ENCODE data around the gene MARCHF10. TPM values are rescaled to one million over a fixed set of nuclear protein-coding genes. Genes with fewer than 3 reads are reported as not detected.

MARCHF10 gene
- total RNA-seq, 2 experiments from 2014 or later, result not detected

DNA sequence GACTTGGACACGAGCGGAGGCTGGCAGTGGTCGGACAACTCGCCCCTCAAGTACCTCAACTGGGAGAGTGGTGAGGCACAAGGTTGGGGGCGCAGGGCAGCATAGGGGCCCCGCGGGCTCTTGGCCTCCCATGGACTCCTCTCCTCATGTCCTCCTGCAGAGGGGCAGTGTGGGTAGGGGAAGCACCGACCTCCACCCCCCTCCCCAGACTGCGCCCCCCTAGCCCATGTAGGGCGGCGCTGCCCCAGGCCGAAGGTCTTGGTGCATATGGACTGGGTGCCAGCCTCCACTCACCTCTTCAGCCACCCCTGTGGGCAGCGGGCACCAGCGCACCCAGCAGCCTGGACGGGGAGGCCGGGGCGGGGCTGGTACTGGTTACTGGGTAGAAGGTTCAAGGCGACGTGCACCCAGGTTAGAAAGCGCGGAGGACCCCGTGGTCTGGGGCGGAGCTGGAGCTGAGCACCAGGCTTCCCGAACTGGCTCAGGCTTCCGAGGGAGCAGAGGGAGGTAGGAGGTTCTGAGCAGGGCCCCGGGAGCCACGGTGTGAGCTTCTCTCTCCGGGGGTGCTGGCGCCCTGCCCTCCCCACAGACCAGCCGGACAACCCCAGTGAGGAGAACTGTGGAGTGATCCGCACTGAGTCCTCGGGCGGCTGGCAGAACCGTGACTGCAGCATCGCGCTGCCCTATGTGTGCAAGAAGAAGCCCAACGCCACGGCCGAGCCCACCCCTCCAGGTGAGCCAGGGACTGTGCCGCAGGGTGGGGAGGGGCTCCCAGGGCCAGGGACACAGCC lies 141.1 kb downstream of the MARCHF10 start:
- intact Hi-C loops (cut with DNase I, micrococcal nuclease), result no loop called here
- no peak overlapping the region for H3K27ac Mint-ChIP-seq
- H3K36me3 Mint-ChIP-seq (ENCODE audit: low read depth), result no peaks in the 10 kb centered on the region
- H3K27me3 Mint-ChIP-seq, result peaks cover 2% of the 10 kb centered on the region
- H3K4me1 Mint-ChIP-seq, result no peaks in the 10 kb centered on the region
- H3K9me3 Mint-ChIP-seq (ENCODE audit: low read depth), result no peaks in the 10 kb centered on the region
- ATAC-seq, result no peak
- ChIA-PET CTCF (interaction anchor here (1.0 kb wide), 1 partner anchor 13 kb away, joined by 4 read pairs; no protein-coding TSS in a partner anchor), POLR2A (no interaction called here)
- no peak overlapping the region for H3K4me3 Mint-ChIP-seq
- DNase-seq, result no peak

DNA sequence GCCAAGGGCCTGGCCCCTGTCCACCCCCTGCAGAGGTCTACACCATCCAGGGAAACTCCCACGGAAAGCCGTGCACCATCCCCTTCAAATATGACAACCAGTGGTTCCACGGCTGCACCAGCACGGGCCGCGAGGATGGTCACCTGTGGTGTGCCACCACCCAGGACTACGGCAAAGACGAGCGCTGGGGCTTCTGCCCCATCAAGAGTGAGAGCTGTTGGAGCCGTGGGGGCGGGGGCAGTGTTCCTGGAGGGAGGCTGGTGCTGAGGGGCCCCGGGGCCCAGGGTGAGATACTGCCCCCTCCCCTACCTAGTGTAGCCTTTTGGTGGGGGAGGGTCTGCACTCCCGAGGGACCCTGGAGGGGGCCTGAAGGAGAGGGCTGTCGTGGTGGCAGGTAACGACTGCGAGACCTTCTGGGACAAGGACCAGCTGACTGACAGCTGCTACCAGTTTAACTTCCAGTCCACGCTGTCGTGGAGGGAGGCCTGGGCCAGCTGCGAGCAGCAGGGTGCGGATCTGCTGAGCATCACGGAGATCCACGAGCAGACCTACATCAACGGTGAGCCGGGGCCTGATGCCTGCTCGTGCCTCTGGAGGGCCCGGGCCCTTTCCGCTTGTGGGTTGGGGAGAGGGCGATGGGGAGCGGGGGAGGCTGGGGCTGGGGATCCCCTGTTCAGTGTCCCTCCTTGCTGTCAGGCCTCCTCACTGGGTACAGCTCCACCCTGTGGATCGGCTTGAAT lies 141.9 kb downstream of the MARCHF10 start:
- no peaks in the 10 kb centered on the region for H3K4me1 Mint-ChIP-seq
- no peaks in the 10 kb centered on the region for H3K36me3 Mint-ChIP-seq (ENCODE audit: low read depth)
- DNase-seq, result no peak
- no peak overlapping the region for H3K4me3 Mint-ChIP-seq
- POLR2A ChIA-PET, result no interaction called here
- no peak overlapping the region for H3K27ac Mint-ChIP-seq
- H3K9me3 Mint-ChIP-seq (ENCODE audit: low read depth), result no peaks in the 10 kb centered on the region
- no peak for ATAC-seq
- intact Hi-C loops (cut with DNase I, micrococcal nuclease), result no loop called here
- H3K27me3 Mint-ChIP-seq, result peaks cover 2% of the 10 kb centered on the region
- CTCF ChIA-PET, result no interaction called here

GRCh38 chr17:62665599-62665998 lies 142.5 kb downstream of the MARCHF10 start:
- peaks cover 4% of the 10 kb centered on the region for H3K9me3 Mint-ChIP-seq (ENCODE audit: low read depth)
- no peaks in the 10 kb centered on the region for H3K4me1 Mint-ChIP-seq
- ATAC-seq (no peak), DNase-seq (no peak)
- ChIA-PET POLR2A (no interaction called here), CTCF (no interaction called here)
- intact Hi-C loops (cut with DNase I, micrococcal nuclease), result no loop called here
- H3K27ac Mint-ChIP-seq, result no peak overlapping the region
- peaks cover 2% of the 10 kb centered on the region for H3K27me3 Mint-ChIP-seq
- H3K4me3 Mint-ChIP-seq, result no peak overlapping the region
- H3K36me3 Mint-ChIP-seq (ENCODE audit: low read depth), result peaks cover 2% of the 10 kb centered on the region

DNA sequence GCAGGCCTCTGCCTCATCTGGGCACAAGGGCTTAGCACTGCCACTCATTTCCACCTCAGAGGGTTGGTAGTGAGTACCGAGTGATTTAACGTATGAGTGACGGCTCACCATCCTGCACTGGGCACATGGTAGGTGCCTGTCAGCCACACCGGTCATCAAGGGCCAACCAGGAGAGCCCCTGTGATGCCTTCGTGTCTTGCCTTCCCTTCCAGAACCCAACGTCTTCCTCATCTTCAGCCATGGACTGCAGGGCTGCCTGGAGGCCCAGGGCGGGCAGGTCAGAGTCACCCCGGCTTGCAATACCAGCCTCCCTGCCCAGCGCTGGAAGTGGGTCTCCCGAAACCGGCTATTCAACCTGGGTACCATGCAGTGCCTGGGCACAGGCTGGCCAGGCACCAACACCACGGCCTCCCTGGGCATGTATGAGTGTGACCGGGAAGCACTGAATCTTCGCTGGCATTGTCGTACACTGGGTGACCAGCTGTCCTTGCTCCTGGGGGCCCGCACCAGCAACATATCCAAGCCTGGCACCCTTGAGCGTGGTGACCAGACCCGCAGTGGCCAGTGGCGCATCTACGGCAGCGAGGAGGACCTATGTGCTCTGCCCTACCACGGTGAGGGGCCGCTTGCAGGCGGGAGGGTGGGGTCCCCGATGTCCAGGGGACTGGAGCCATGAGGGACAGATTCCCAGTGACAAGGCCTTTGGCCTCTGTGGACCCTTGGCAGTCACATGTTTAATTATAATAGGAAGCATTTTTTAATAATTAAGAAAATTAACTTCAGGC lies 143.6 kb downstream of the MARCHF10 start:
- intact Hi-C loops (cut with DNase I, micrococcal nuclease), result no loop called here
- ATAC-seq, result no peak
- Mint-ChIP-seq H3K4me3 (no peak overlapping the region), H3K9me3 (ENCODE audit: low read depth) (peaks cover 8% of the 10 kb centered on the region), H3K27ac (no peak overlapping the region), H3K4me1 (no peaks in the 10 kb centered on the region), H3K27me3 (peaks cover 6% of the 10 kb centered on the region), H3K36me3 (ENCODE audit: low read depth) (peaks cover 2% of the 10 kb centered on the region)
- DNase-seq, result no peak
- ChIA-PET CTCF (no interaction called here), POLR2A (no interaction called here)

DNA sequence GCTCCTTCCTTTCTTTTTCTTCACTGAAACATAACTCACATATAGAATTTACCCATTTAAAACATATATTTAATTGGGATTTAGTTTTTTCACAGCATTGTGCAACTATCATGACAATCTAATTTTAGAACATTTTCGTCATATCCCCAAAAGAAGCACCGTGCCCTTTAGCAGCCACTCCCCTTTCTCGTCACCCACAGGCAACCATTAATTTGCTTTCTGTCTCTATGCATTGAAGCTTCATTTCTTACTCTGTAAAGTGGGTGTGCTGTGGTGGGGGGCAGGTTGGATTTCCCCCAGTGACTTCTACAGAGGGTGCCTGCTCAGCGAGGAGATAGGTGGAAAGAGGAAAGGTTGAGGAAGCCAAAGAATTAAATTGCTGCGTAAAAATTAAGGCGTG lies 144.8 kb downstream of the MARCHF10 start:
- POLR2A ChIA-PET, result no interaction called here
- intact Hi-C loops (cut with DNase I, micrococcal nuclease), result no loop called here
- no peak overlapping the region for H3K27ac Mint-ChIP-seq
- H3K36me3 Mint-ChIP-seq (ENCODE audit: low read depth), result peaks cover 2% of the 10 kb centered on the region
- ATAC-seq (no peak), DNase-seq (no peak)
- H3K4me1 Mint-ChIP-seq, result no peaks in the 10 kb centered on the region
- CTCF ChIA-PET, result no interaction called here
- peaks cover 6% of the 10 kb centered on the region for H3K27me3 Mint-ChIP-seq
- H3K9me3 Mint-ChIP-seq (ENCODE audit: low read depth), result peaks cover 8% of the 10 kb centered on the region
- no peak overlapping the region for H3K4me3 Mint-ChIP-seq

- POLR2A ChIA-PET, result no interaction called here
- Mint-ChIP-seq H3K4me1 (no peaks in the 10 kb centered on the region), H3K9me3 (ENCODE audit: low read depth) (peaks cover 8% of the 10 kb centered on the region), H3K4me3 (no peak overlapping the region), H3K27ac (no peak overlapping the region), H3K27me3 (peaks cover 6% of the 10 kb centered on the region), H3K36me3 (ENCODE audit: low read depth) (peaks cover 2% of the 10 kb centered on the region)
- DNase-seq, result no peak
- CTCF ChIA-PET, result no interaction called here
- ATAC-seq, result no peak
- intact Hi-C loops (cut with DNase I, micrococcal nuclease), result no loop called here
Observed at GRCh38 chr17:62662855-62663254, 145.3 kb downstream of the MARCHF10 start.

DNA sequence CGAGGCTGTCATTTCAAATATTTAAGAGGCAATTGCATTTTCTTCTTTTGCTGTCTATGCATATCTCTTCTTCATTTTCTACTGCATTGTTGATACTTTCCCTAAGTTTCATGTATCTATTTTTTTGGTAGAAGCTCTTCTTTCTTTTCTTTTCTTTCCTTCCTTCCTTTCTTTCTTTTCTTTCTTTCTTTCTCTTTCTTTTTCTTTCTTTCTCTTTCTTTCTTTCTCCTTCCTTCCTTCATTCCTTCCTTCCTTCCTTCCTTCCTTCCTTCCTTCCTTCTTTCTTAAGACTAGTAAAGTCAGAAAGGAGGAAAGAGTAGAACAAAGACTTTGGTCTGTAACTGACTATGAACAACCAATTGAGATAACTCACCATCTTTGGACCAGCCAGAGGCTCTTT lies 146.8 kb downstream of the MARCHF10 start:
- ChIA-PET CTCF (no interaction called here), POLR2A (no interaction called here)
- peaks cover 8% of the 10 kb centered on the region for H3K9me3 Mint-ChIP-seq (ENCODE audit: low read depth)
- no peaks in the 10 kb centered on the region for H3K4me1 Mint-ChIP-seq
- no peak overlapping the region for H3K27ac Mint-ChIP-seq
- H3K36me3 Mint-ChIP-seq (ENCODE audit: low read depth), result peaks cover 2% of the 10 kb centered on the region
- no peak overlapping the region for H3K4me3 Mint-ChIP-seq
- no peak for DNase-seq
- ATAC-seq, result no peak
- H3K27me3 Mint-ChIP-seq, result peaks cover 9% of the 10 kb centered on the region
- intact Hi-C loops (cut with DNase I, micrococcal nuclease), result no loop called here

DNA sequence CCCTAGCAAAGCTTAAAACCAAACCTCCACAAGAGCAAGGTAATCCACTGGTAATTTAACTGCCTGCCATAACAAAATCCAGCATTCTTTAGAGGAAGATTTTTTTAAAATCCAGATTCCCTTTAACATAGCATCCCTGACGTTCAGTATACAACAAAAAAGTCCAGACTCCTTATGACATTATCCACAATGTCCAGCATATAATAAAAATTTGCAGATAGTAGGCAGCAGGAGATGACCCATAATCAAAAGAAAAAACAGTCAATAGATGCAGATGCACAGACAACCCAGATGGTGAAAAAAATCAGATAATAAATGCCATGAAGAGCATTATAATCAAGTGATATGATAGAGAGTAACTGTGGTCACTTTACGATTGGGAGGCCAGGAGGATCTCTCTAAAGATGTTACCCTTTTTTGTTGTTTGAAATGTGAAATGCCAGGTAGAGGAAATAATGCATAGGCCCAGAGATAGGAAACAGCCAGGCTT lies 147.4 kb downstream of the MARCHF10 start:
- no peaks in the 10 kb centered on the region for H3K4me1 Mint-ChIP-seq
- DNase-seq (no peak), ATAC-seq (no peak)
- ChIA-PET POLR2A (no interaction called here), CTCF (interaction anchor here (1.0 kb wide), 1 partner anchor 11 kb away, joined by 3 read pairs; no protein-coding TSS in a partner anchor)
- intact Hi-C loops (cut with DNase I, micrococcal nuclease), result no loop called here
- peaks cover 2% of the 10 kb centered on the region for H3K36me3 Mint-ChIP-seq (ENCODE audit: low read depth)
- no peak overlapping the region for H3K27ac Mint-ChIP-seq
- peaks cover 8% of the 10 kb centered on the region for H3K9me3 Mint-ChIP-seq (ENCODE audit: low read depth)
- H3K4me3 Mint-ChIP-seq, result no peak overlapping the region
- H3K27me3 Mint-ChIP-seq, result peaks cover 11% of the 10 kb centered on the region

DNA sequence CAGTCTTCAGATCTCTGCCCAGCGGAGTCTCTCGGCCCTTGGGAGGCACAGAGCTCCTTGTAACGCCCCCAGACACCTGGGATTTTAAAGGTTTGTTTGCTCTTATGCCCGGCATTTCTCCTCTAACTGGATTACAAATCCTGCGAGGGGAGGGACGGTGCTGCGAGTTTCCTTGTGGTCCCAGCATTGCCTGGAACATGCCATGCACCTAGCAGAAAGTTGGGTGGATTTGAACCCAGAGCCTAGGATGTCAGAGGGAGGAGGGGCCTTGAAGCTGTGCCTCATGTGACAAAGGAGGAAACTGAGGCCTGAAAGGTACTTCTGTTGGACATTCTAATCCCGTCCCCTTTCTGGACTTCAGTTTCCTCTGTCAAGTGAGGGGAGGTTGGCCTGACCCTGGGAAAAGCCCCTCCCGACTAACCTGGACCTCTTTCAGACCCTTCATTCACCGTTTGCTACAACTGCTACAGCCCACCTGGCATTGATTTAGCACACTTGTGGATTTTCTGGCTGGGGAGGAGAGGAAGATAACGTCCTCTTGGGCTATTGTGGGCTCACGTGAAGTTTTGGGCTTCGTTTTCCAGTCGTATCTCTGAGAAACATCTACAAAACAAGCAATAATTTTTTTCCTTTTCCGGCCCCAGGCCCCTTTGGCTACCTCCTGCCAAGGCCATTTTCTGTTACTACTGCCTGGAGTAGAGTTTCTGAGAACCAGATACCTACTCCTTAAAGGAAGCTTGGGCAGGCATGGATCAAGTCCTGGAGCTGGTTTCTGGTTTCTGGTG lies 149.8 kb downstream of the MARCHF10 start:
- peaks cover 9% of the 10 kb centered on the region for H3K4me1 Mint-ChIP-seq
- intact Hi-C loops (cut with DNase I, micrococcal nuclease), result loop anchor here in 1 of 2 experiments (10.0 kb wide), 1 partner anchor 94 kb away; no protein-coding TSS in a partner anchor
- peaks cover 8% of the 10 kb centered on the region for H3K9me3 Mint-ChIP-seq (ENCODE audit: low read depth)
- no peak overlapping the region for H3K4me3 Mint-ChIP-seq
- peaks cover 2% of the 10 kb centered on the region for H3K36me3 Mint-ChIP-seq (ENCODE audit: low read depth)
- ATAC-seq (no peak), DNase-seq (no peak)
- POLR2A ChIA-PET, result interaction anchor here (0.7 kb wide), 1 partner anchor 17 kb away, joined by 3 read pairs; no protein-coding TSS in a partner anchor
- H3K27ac Mint-ChIP-seq, result no peak overlapping the region
- CTCF ChIA-PET, result interaction anchor here (0.6 kb wide), 1 partner anchor 35 kb away, joined by 3 read pairs; no protein-coding TSS in a partner anchor
- H3K27me3 Mint-ChIP-seq, result peaks cover 16% of the 10 kb centered on the region

DNA sequence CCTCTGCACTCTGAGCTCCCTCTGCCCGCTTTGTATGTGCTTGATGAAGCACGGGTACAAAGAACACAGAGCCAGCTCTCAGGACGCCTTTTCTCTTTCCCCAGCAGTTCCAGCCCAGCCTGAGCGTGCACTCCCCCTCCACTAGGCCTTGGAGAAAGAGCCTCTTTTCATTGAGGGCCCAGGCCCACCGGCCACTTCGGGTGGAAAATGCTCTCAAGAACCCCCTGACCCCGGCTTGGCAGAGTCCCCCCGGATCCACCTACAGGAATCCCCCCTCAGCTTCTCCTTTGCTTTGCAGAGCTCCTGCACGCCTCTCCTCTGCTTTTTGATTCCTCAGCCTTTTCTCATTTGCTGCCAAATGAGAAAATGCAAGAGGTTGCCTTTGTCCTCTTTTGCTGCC lies 150.4 kb downstream of the MARCHF10 start:
- Mint-ChIP-seq H3K4me3 (no peak overlapping the region), H3K9me3 (ENCODE audit: low read depth) (peaks cover 8% of the 10 kb centered on the region), H3K36me3 (ENCODE audit: low read depth) (peaks cover 2% of the 10 kb centered on the region), H3K27ac (no peak overlapping the region), H3K4me1 (peaks cover 13% of the 10 kb centered on the region), H3K27me3 (peaks cover 16% of the 10 kb centered on the region)
- ATAC-seq (no peak), DNase-seq (no peak)
- ChIA-PET CTCF (interaction anchor here (0.6 kb wide), 2 partner anchors 36 to 237 kb away, joined by 3 read pairs; no protein-coding TSS in a partner anchor), POLR2A (interaction anchor here (0.7 kb wide), 1 partner anchor 17 kb away, joined by 3 read pairs; no protein-coding TSS in a partner anchor)
- intact Hi-C loops (cut with DNase I, micrococcal nuclease), result loop anchor here in 1 of 2 experiments (10.0 kb wide), 1 partner anchor 93 kb away; no protein-coding TSS in a partner anchor

All from activated CD4-positive, alpha-beta T cell treated with anti-CD3 and anti-CD28 coated beads for 36 hours (primary cell).